ENCODE results near the gene FLNB. TPM values are rescaled to one million over a fixed set of nuclear protein-coding genes. Genes with fewer than 3 reads are reported as not detected.
A peak's percentile ranks its signal among the peaks of the same experiment; 100 is the strongest.

FLNB gene
- total and polyA plus RNA-seq, 2 of the 13 experiments (the other 11 are each of a cell fraction or from before 2014, with no cell fraction given): 106 to 130 TPM

GRCh38 chr3:58111513-58112184 lies 103.4 kb downstream of the FLNB start (continued):
- TF ChIP-seq ZBTB40 (IDR thresholded peaks at IDR 0.05) (no peak), ZBTB40 (CRISPR knock-in tag; IDR thresholded peaks at IDR 0.05) (no peak), TRIM24 (CRISPR knock-in tag; IDR thresholded peaks at IDR 0.05) (no peak), ZBTB10 (CRISPR knock-in tag; IDR thresholded peaks at IDR 0.05; ENCODE audit: borderline replicate concordance) (no peak), MXI1 (IDR thresholded peaks at IDR 0.05; ENCODE audit: borderline replicate concordance, low read depth, low read length) (no peak), ZBTB34 (CRISPR knock-in tag; IDR thresholded peaks at IDR 0.05) (no peak), RXRB (CRISPR knock-in tag; IDR thresholded peaks at IDR 0.05; ENCODE audit: borderline replicate concordance) (peak; percentile 39; the same call in 1 of the 2 replicates), ZNF572 (CRISPR knock-in tag; IDR thresholded peaks at IDR 0.05) (no peak), AHDC1 (CRISPR knock-in tag; IDR thresholded peaks at IDR 0.05; ENCODE audit: borderline replicate concordance) (no peak)
